GM21381 (cell line): ENCODE measurements around the gene GIGYF2.

Experiments used
- ATAC-seq: cut with Tn5 transposase; IDR thresholded peaks from one replicate; pipeline ENCODE4 v1.9.1; 2021; ENCODE audit warnings: mild to moderate bottlenecking, moderate library complexity; ENCODE audit not compliant: unreplicated experiment

GIGYF2 gene

GRCh38 chr2:232861353-232861752 is 164.2 kb downstream of the GIGYF2 start:
- ATAC-seq = no peak

GRCh38 chr2:232863996-232864395 is 166.9 kb downstream of the GIGYF2 start:
- no peak for ATAC-seq

GRCh38 chr2:232865165-232865564 is 168.0 kb downstream of the GIGYF2 start:
- no peak for ATAC-seq

GRCh38 chr2:232866104-232866503 is 169.0 kb downstream of the GIGYF2 start:
- ATAC-seq = no peak

DNA sequence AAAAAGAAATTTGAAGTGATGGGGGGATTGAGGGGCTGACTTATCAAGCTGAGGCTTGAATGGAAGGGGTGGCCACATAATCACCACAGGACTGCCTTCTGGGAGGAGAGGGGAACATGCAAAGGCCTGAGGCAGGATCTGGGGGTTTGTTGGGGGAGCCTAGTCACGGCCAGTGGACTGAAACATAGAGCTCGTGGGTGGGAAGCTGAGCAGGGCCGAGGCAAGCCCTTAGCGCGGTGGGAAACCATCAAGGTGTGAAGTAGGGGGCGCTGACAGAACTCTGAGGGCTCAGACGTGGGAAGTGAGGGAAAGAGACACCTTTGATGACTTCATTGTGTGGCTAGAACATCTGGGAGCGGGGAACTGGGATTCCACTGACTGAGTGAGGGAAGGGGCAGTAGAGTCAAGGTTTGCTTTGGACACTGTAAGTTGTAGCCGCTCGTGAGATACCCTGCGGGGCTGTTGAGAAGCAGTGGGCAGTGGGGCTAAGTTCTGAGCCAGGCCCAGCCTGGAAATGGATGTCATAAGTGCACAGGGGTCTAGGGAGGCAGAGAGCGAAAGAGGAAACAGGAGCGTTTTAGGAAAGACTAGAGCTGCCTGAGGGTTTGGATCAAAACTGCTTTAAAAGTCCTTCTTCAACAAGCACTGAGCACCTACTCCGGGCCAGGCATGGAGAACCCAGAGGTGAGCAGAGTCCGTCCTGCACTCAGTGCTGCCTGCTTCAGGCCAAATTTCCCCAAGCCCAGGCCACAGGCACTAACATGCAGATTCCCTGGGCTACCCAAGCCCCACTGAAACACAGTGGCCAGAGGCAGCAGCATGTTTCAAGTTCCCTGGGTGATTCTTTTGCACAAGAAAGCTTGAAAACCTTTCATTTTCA is 172.2 kb downstream of the GIGYF2 start:
- no peak for ATAC-seq

- ATAC-seq = no peak
These were observed 173.1 kb downstream of the GIGYF2 start, which contains the start of gene SNORC for GRCh38 chr2:232870018-232870765. TSS of gene SNORC (plus strand) at chr2:232870264. CDS start at chr2:232870342, 78 bp downstream.

DNA sequence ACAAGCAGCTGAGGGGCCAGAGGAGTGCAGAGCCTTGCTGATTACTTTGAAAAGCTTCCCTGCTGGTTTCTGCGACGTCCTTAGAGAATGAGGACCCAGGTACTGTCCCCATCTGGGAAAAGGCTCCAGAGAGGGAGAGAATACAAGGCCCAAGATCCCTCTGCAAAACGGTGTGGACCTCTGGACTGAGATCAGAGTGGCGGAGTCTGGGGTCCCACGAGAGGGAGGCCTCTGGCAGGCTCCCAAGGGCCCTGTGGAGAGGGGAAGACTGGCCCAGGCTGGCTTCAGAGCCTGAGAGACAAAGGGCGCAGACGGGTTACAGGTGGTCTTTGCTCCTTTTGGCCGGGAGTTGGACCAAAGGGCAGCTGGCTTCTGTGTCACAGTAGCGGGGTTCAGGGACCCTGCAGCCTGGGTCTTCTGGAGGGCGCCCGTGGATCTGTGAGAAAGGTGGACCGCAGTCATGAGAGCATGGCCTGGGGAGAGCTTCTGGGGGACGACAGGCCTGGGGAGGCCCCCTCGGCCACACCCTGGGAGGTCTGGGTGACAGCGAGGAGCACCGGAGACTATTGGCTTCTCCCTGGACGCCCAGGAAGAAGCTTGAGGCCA is 173.7 kb downstream of the GIGYF2 start:
- no peak for ATAC-seq

DNA sequence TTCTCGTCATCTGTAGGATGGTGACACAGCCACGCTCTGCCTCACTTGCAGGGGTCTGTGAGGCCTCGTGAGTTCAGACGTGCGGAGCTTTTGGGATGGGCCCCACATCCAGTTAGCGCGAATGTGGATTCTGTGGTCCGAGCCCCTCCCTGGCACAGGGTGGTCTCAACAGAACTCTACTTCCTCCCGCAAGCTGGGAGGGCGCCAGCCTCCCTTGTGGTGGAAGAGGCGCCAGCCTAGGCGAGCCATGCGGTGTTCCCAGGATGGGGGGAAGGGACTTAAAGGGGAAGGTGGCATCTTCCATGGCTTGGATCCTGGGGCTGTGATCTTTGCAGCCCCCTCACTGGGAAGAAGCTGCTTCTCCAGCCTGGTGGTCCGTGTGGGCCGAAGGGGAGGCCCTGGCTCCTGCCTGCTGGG is 174.3 kb downstream of the GIGYF2 start:
- no peak for ATAC-seq

GRCh38 chr2:232871835-232872736 is 175.0 kb downstream of the GIGYF2 start:
- no peak for ATAC-seq

DNA sequence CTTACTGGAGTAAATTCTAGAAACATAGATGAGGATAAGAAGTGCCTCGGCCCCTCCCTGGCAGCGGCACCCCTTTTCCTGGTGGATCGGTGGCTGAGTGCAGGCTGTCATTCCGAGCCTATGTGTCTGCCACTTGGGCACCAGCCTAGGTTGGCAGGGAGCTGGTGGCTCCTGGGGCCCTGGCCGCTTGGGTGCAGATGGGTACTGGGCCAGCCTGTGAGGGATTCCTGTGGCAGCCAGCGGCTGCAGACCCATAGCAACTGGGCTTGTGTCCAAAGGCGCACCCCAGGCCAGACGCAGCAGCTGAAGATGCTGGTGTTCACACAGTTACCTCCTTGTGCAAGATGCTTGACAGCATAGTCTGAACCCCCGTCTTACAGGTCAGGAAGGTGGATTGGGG is 175.7 kb downstream of the GIGYF2 start:
- no peak for ATAC-seq

GRCh38 chr2:232873292-232873908 is 176.3 kb downstream of the GIGYF2 start:
- no peak for ATAC-seq

- ATAC-seq = no peak
These were observed 176.9 kb downstream of the GIGYF2 start for GRCh38 chr2:232873909-232874641.

DNA sequence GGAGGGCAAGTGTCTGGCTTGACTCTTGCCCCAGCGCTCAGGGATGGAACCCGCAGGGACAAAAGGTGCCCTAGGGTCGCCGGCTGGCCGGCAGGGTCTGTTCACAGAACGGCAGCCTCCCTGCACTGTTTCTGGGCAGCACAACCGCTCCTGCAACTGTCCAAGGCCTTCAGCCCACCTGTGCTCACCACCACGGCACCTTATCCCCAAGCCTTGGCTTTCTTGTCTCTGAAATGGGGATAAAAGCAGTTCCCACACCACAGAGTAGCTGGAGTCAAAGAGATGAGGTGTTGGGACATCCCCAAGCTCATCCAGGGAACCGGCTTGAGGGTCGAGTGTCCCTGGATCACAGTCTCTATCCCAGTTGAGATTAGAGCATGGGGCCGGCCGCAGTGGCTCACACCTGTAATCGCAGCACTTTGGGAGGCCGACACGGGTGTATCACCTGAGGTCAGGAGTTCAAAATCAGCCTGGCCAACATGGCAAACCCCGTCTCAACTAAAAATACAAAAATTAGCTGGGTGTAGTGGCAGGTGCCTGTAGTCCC is 177.6 kb downstream of the GIGYF2 start:
- ATAC-seq = no peak

GRCh38 chr2:232875256-232876121 is 178.4 kb downstream of the GIGYF2 start:
- no peak for ATAC-seq

DNA sequence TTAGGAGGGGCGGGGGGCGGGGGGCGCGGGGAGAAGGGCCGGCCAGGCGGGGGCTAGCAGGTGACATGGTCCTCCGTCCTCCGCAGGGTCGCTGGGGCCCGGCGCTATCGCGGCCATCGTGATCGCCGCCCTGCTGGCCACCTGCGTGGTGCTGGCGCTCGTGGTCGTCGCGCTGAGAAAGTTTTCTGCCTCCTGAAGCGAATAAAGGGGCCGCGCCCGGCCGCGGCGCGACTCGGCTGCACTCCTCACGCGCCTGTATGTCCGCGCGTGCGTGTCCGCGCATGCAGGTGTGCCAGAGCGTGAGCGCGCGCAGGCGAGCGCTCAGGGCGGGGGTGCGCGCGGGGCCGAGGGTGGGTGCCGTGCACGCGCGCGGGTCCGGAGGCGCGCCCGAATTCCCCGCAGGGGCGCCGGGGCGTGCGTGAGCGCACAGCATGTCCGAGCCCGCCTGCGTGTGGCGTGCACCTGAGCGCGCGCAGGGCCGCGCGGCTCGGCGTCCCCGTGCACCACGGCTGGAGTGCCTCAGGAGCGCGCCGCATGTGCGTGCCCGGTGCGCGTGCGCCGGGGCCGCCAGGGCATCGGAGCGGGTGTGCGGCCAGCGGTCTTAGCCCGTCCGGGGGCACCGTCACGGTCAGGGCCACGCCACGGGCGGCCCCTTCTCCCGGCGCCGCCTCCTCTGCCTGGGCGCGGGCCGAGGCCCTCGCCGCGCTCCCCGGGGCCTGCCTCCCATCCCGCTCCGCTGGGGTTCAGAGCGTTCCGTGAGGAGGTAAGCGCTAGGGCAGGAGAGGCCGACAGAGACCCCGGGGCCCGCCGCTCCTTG is 179.2 kb downstream of the GIGYF2 start:
- ATAC-seq = no peak

DNA sequence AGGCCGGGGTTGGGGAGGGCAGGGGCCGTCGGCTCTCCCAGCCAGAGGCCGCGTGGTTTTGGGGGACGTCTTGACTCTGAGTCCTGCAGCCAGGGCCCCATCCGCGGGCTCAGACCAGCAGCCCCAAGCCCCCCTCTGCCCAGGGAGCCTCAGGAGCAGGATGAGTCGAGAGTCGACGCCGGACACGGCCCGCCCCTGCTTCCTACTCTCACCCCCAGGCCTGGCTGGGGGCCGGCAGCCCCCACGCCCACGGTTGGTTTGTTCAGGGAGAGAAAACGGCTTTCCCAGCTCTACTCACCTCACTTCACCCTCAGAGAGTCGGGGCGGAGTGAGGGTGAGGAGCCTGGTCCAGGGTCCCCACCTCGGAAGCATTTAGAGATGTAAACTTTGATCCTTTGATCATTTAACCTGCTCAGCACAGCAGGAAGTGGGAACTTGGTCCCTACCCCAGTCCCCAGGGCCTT is 179.9 kb downstream of the GIGYF2 start:
- no peak for ATAC-seq

- no peak for ATAC-seq
These were observed 180.9 kb downstream of the GIGYF2 start for GRCh38 chr2:232877940-232878511.
